ENCODE results near the gene IGF2BP3. TPM values are rescaled to one million over a fixed set of nuclear protein-coding genes. Genes with fewer than 3 reads are reported as not detected.
"Not testable (repeated sequence)": the region's sequence is repeated elsewhere in the genome, so short reads cannot be mapped to it uniquely, and the experiment has no call there.

Gene IGF2BP3
- total RNA-seq, 1 experiment from 2014 or later, result 75.6 TPM

- peaks cover 6% of the 10 kb centered on the region for H3K36me3 ChIP-seq (replicated peaks; ENCODE audit: control insufficient read depth, insufficient read depth, low read length)
- no peak overlapping the region for H3K4me3 ChIP-seq (ENCODE audit: insufficient read depth, low read depth, low read length)
- H3K27me3 ChIP-seq (ENCODE audit: control insufficient read depth, insufficient read depth, low read length), result no peaks in the 10 kb centered on the region
- no peak for DNase-seq
Observed at GRCh38 chr7:23419845-23420244, 50.4 kb downstream of the IGF2BP3 start.

DNA sequence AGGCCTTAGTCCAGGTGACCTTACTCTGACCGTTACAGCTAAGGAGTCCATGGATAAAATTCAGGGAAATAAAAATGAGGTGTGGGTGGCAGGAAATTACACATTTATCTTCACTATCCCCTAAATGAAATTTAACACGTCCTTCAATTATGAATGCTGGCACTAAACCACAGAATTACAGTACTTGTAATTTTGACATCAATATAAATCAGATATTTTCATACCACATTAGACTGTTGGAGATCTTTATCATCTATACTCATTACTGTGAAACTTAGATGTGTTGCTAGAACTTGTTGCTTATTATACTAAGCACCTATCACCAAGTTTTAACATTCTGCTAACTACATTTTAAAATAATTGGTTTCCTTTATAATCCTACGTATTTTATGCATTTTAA lies 51.1 kb downstream of the IGF2BP3 start:
- Histone ChIP-seq H3K36me3 (replicated peaks; ENCODE audit: control insufficient read depth, insufficient read depth, low read length) (peaks cover 12% of the 10 kb centered on the region), H3K4me3 (ENCODE audit: insufficient read depth, low read depth, low read length) (no peak overlapping the region), H3K27me3 (ENCODE audit: control insufficient read depth, insufficient read depth, low read length) (no peaks in the 10 kb centered on the region)
- no peak for DNase-seq

- H3K4me3 ChIP-seq (ENCODE audit: insufficient read depth, low read depth, low read length), result no peak overlapping the region
- no peaks in the 10 kb centered on the region for H3K27me3 ChIP-seq (ENCODE audit: control insufficient read depth, insufficient read depth, low read length)
- H3K36me3 ChIP-seq (replicated peaks; ENCODE audit: control insufficient read depth, insufficient read depth, low read length), result peaks cover 13% of the 10 kb centered on the region
- DNase-seq, result no peak
Observed at GRCh38 chr7:23418046-23418445, 52.2 kb downstream of the IGF2BP3 start.

DNA sequence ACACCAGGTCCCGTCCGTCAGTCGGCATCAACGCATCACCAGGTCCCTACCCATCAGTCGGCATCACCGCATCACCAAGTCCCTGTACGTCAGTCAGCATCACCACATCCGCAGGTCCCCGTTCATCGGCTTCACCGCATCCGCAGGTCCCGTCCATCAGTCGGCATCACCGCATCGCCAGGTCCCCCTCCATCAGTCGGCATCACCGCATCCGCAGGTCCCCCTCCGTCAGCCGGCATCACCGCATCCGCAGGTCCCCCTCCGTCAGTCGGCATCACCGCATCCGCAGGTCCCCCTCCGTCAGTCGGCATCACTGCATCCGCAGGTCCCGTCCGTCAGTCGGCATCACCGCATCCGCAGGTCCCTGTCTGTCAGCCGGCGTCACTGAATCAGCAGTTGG lies 55.1 kb downstream of the IGF2BP3 start:
- no peak overlapping the region for H3K4me3 ChIP-seq (ENCODE audit: insufficient read depth, low read depth, low read length)
- H3K36me3 ChIP-seq (replicated peaks; ENCODE audit: control insufficient read depth, insufficient read depth, low read length), result peaks cover 19% of the 10 kb centered on the region
- no peak for DNase-seq
- H3K27me3 ChIP-seq (ENCODE audit: control insufficient read depth, insufficient read depth, low read length), result no peaks in the 10 kb centered on the region

DNA sequence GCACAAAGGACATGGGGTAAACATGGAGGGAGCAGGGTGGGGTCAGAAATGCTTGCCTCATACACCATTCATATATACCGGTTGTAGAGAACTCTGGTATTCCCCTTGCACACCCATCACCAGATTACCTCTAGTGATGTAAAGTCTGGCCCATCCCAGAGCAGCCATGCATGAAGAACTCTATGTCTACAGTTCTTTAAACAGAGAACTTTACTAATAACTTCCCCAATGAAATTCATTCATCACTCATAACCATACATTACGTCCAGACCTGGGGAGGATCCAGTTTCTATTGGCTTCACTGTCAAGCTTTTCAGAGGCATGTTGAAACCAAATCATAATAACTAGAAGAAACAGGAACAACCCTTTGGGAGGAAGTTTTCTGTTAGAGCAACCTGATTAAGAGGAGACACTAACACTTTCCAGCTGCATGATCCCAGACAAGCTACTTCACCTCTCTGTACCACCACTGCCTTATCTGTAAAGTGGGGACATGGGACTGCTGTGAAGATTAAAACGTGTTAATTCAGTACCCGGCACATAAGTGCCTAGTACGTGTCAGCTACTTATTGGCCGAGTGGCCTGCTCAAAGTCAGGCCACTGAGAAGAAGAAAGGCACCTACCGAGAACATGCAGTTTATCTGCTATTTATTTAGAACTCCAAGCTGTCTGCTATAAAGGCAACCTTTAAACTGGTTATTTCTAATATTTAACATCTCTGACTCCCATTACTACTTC lies 59.7 kb downstream of the IGF2BP3 start:
- no peak overlapping the region for H3K4me3 ChIP-seq (ENCODE audit: insufficient read depth, low read depth, low read length)
- DNase-seq, result no peak
- H3K36me3 ChIP-seq (replicated peaks; ENCODE audit: control insufficient read depth, insufficient read depth, low read length), result peaks cover 20% of the 10 kb centered on the region
- no peaks in the 10 kb centered on the region for H3K27me3 ChIP-seq (ENCODE audit: control insufficient read depth, insufficient read depth, low read length)

DNA sequence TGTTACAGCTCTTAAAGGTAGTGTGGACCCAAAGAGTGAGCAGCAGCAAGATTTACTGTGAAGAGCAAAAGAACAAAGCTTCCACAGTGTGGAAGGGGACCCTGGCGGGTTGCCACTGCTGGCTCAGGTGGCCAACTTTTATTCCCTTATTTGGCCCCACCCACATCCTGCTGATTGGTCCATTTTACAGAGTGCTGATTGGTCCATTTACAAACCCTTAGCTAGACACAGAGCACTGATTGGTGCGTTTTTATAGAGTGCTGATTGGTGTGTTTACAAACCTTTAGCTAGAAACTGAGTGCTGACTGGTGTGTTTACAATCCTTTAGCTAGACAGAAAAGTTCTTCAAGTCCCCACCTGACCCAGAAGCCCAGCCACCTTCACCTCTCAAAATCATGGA lies 63.7 kb downstream of the IGF2BP3 start:
- H3K4me3 ChIP-seq (ENCODE audit: insufficient read depth, low read depth, low read length); H3K36me3 ChIP-seq (replicated peaks; ENCODE audit: control insufficient read depth, insufficient read depth, low read length); DNase-seq; H3K27me3 ChIP-seq (ENCODE audit: control insufficient read depth, insufficient read depth, low read length): not testable (repeated sequence)

GRCh38 chr7:23405240-23405618 lies 65.1 kb downstream of the IGF2BP3 start:
- DNase-seq, result no peak
- no peaks in the 10 kb centered on the region for H3K27me3 ChIP-seq (ENCODE audit: control insufficient read depth, insufficient read depth, low read length)
- H3K4me3 ChIP-seq (ENCODE audit: insufficient read depth, low read depth, low read length), result no peak overlapping the region
- H3K36me3 ChIP-seq (replicated peaks; ENCODE audit: control insufficient read depth, insufficient read depth, low read length), result peaks cover 10% of the 10 kb centered on the region

- H3K4me3 ChIP-seq (ENCODE audit: insufficient read depth, low read depth, low read length), result no peak overlapping the region
- H3K27me3 ChIP-seq (ENCODE audit: control insufficient read depth, insufficient read depth, low read length), result no peaks in the 10 kb centered on the region
- peaks cover 10% of the 10 kb centered on the region for H3K36me3 ChIP-seq (replicated peaks; ENCODE audit: control insufficient read depth, insufficient read depth, low read length)
- no peak for DNase-seq
Observed at GRCh38 chr7:23404546-23405239, 65.6 kb downstream of the IGF2BP3 start.

DNA sequence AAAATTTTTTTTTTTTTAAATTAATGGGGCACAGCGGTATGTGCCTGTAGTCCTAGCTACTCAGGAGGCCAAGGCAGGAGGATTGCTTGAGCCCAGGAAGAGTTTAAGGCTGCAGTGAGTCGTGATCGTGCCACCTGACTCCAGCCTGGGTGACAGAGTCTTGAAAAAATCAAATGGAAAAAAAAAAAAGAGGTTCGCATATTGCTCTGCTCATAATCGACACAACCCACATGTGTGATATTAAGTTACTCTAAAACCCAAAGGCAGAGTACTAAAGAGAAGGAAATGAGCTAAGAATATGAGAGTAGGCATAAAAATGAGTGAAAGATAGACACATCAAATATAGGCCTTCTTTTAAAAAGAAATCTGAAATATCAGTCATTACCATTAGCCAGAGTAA lies 66.3 kb downstream of the IGF2BP3 start:
- Histone ChIP-seq H3K4me3 (ENCODE audit: insufficient read depth, low read depth, low read length) (no peak overlapping the region), H3K36me3 (replicated peaks; ENCODE audit: control insufficient read depth, insufficient read depth, low read length) (peaks cover 10% of the 10 kb centered on the region), H3K27me3 (ENCODE audit: control insufficient read depth, insufficient read depth, low read length) (no peaks in the 10 kb centered on the region)
- no peak for DNase-seq

DNA sequence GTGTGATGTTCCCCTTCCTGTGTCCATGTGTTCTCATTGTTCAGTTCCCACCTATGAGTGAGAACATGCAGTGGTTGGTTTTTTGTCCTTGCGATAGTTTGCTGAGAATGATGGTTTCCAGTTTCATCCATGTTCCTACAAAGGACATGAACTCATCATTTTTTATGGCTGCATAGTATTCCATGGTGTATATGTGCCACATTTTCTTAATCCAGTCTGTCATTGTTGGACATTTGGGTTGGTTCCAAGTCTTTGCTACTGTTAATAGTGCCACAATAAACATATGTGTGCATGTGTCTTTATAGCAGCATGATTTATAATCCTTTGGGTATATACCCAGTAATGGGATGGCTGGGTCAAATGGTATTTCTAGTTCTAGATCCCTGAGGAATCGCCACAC lies 72.2 kb downstream of the IGF2BP3 start:
- not testable (repeated sequence) for H3K4me3 ChIP-seq (ENCODE audit: insufficient read depth, low read depth, low read length); H3K36me3 ChIP-seq (replicated peaks; ENCODE audit: control insufficient read depth, insufficient read depth, low read length); H3K27me3 ChIP-seq (ENCODE audit: control insufficient read depth, insufficient read depth, low read length); DNase-seq

GRCh38 chr7:23397241-23397640 lies 73.0 kb downstream of the IGF2BP3 start:
- peaks cover 7% of the 10 kb centered on the region for H3K36me3 ChIP-seq (replicated peaks; ENCODE audit: control insufficient read depth, insufficient read depth, low read length)
- no peak for DNase-seq
- no peaks in the 10 kb centered on the region for H3K27me3 ChIP-seq (ENCODE audit: control insufficient read depth, insufficient read depth, low read length)
- H3K4me3 ChIP-seq (ENCODE audit: insufficient read depth, low read depth, low read length), result no peak overlapping the region

GRCh38 chr7:23396222-23397015 lies 73.9 kb downstream of the IGF2BP3 start:
- Histone ChIP-seq H3K4me3 (ENCODE audit: insufficient read depth, low read depth, low read length) (no peak overlapping the region), H3K27me3 (ENCODE audit: control insufficient read depth, insufficient read depth, low read length) (no peaks in the 10 kb centered on the region), H3K36me3 (replicated peaks; ENCODE audit: control insufficient read depth, insufficient read depth, low read length) (peaks cover 7% of the 10 kb centered on the region)
- DNase-seq, result no peak

GRCh38 chr7:23394488-23395171 lies 75.7 kb downstream of the IGF2BP3 start:
- peaks cover 1% of the 10 kb centered on the region; the same call in 1 of the 2 replicates for H3K36me3 ChIP-seq (replicated peaks; ENCODE audit: control insufficient read depth, insufficient read depth, low read length)
- no peak overlapping the region for H3K4me3 ChIP-seq (ENCODE audit: insufficient read depth, low read depth, low read length)
- no peak for DNase-seq
- no peaks in the 10 kb centered on the region for H3K27me3 ChIP-seq (ENCODE audit: control insufficient read depth, insufficient read depth, low read length)

DNA sequence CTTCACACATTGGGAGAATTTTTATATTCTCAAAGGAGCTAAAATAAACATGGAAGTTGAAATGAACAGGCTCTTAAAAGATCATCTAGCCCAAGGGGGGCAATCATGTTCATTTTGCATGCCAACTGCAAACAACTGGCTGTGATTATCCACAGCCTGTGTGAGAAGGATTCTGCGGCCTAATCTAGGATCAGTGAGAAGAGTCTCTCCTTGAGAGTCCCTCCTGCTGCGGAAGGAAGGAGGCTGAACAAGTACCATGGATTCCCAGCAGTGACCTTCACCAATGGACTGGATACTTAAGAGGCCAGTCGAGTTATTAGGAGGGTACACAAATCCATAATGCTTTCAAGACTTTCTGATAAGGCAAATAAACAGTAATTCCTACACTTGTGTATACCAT lies 76.7 kb downstream of the IGF2BP3 start:
- H3K27me3 ChIP-seq (ENCODE audit: control insufficient read depth, insufficient read depth, low read length), result no peaks in the 10 kb centered on the region
- H3K36me3 ChIP-seq (replicated peaks; ENCODE audit: control insufficient read depth, insufficient read depth, low read length), result peaks cover 1% of the 10 kb centered on the region
- DNase-seq, result no peak
- H3K4me3 ChIP-seq (ENCODE audit: insufficient read depth, low read depth, low read length), result no peak overlapping the region
